Immature natural killer cell (primary cell): ENCODE measurements around the gene KLRC3. TPM values are rescaled to one million over a fixed set of nuclear protein-coding genes. Genes with fewer than 3 reads are reported as not detected.
A peak's percentile ranks its signal among the peaks of the same experiment; 100 is the strongest.
"Not testable (repeated sequence)": the region's sequence is repeated elsewhere in the genome, so short reads cannot be mapped to it uniquely, and the experiment has no call there.

ENCODE experiments used
- DNase-seq, 3 donors: peaks; one replicate each; pipeline ENCODE4 v3.0.0; 2022; ENCODE audit warnings: mixed read lengths in 1 of 3
- H3K27ac Mint-ChIP-seq, 6 donors: one replicate each; pipeline ENCODE4 v1.8.0; 2020; ENCODE audit warnings: mixed read lengths in 6 of 6, mild to moderate bottlenecking in 5 of 6, inconsistent platforms in 4 of 6, moderate library complexity in 3 of 6
- H3K27me3 Mint-ChIP-seq, 3 donors: one replicate each; pipeline ENCODE4 v1.8.0; 2020 to 2021; ENCODE audit warnings: low read depth in 3 of 3, mild to moderate bottlenecking in 3 of 3, mixed read lengths in 3 of 3, moderate library complexity in 3 of 3, inconsistent platforms in 1 of 3
- H3K36me3 Mint-ChIP-seq, 3 donors: one replicate each; pipeline ENCODE4 v1.8.0; 2020; ENCODE audit warnings: mixed read lengths in 3 of 3, inconsistent platforms in 2 of 3, mild to moderate bottlenecking in 2 of 3
- H3K4me1 Mint-ChIP-seq, 2 donors: one replicate each; pipeline ENCODE4 v1.8.0; 2020; ENCODE audit warnings: inconsistent platforms in 2 of 2, mild to moderate bottlenecking in 2 of 2, mixed read lengths in 2 of 2, moderate library complexity in 1 of 2
- H3K4me3 Mint-ChIP-seq, 5 donors: one replicate each; pipeline ENCODE4 v1.8.0; 2020; ENCODE audit warnings: mild to moderate bottlenecking in 5 of 5, mixed read lengths in 5 of 5, inconsistent platforms in 3 of 5, moderate library complexity in 3 of 5
- H3K9me3 Mint-ChIP-seq, 6 donors: one replicate each; pipeline ENCODE4 v1.8.0; 2020; ENCODE audit warnings: mild to moderate bottlenecking in 6 of 6, mixed read lengths in 6 of 6, inconsistent platforms in 4 of 6, moderate library complexity in 3 of 6
- polyA plus RNA-seq, 3 donors: library from polyadenylated mRNA; unstranded; fragments of 300-500 nt; fragmentation: Illumina TruSeq; gene quantifications; one replicate each; pipeline ENCODE4 v1.2.3, GENCODE V29; 2021

Gene KLRC3
- polyA plus RNA-seq, 3 donors from 2014 or later, result 27.6 to 59.0 (median 28.4) TPM

DNA sequence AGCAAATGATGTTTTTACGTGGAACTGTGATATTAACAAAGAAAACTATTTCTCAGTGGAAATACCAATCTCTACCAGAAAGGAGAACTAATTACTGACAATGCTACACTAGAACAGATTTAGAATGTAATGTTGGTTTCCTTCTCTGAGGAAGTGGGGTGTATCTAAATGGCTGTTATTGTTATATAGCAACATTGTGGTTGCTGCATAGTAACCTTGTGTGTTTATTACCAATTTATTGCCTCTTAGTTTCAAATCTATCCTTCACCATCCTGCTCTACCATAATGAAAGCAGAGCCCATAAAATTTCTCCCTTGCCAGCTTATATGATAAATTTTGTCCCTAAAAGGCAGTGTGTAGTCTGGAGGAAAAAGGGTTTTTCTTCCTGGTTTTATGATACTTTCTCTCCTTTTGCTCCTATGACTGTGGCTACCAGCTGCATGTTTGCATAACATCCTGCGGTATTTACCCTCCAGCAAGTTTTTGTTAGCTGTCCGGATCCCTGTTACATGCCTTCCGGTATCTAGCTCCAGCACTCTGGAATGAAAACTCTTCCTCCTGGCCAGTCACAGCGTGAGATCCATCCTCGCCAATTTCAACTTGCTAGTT is 24.9 kb downstream of the KLRC3 start:
- Mint-ChIP-seq H3K27ac (peak overlapping the region; percentile 89 to 99 (median 96)), H3K4me3 (peak overlapping the region; percentile 64 to 82 (median 73)), H3K36me3 (peaks cover 8 to 18% (median 10%) of the 10 kb centered on the region in 3 donors), H3K9me3 (no peaks in the 10 kb centered on the region), H3K27me3 (peaks cover 4 to 18% (median 7%) of the 10 kb centered on the region in 3 donors), H3K4me1 (peaks cover 80 to 97% of the 10 kb centered on the region in 2 donors)
- DNase-seq, result peak; percentile 74 to 83 (median 83)

DNA sequence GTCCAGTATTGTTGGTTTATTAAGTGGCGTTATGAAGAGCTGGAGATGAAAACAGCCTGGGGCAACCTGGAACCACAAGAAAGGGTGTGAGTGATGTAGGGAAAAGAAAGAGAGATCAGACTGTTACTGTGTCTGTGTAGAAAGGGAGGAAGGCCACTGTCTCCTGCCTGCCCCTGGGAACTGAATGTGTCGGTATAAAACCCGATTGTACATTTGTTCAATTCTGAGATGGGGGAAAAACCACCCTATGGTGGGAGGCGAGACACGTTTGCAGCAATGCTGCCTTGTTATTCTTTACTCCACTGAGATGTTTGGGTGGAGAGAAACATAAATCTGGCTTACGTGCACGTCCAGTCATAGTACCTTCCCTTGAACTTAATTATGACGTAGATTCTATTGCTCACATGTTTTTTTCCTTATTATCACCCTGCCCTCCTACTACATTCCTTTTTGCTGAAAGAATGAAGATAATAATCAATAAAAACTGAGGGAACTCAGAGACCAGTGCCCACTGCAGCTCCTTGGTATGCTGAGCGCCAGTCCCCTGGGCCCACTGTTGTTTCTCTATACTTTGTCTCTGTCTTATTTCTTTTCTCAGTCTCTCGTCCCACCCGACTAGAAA is 25.8 kb downstream of the KLRC3 start:
- DNase-seq, result peak; percentile 61 to 66 (median 66)
- H3K9me3 Mint-ChIP-seq, result not testable (repeated sequence)
- peak overlapping the region; percentile 64 to 82 (median 73) for H3K4me3 Mint-ChIP-seq
- H3K4me1 Mint-ChIP-seq, result peaks cover 81 to 97% of the 10 kb centered on the region in 2 donors
- peaks cover 4 to 18% (median 6%) of the 10 kb centered on the region in 3 donors for H3K27me3 Mint-ChIP-seq
- peak overlapping the region; percentile 89 to 99 (median 96) for H3K27ac Mint-ChIP-seq
- peaks cover 3 to 15% (median 8%) of the 10 kb centered on the region in 3 donors for H3K36me3 Mint-ChIP-seq

- Mint-ChIP-seq H3K27ac (peak overlapping the region; percentile 89 to 99 (median 96)), H3K4me1 (peaks cover 74 to 84% of the 10 kb centered on the region in 2 donors), H3K36me3 (peaks cover 6 to 22% (median 17%) of the 10 kb centered on the region in 3 donors), H3K9me3 (peaks cover 0 to 1% (median 0%) of the 10 kb centered on the region in 6 donors), H3K27me3 (peaks cover 6 to 20% (median 6%) of the 10 kb centered on the region in 3 donors), H3K4me3 (peak overlapping the region; percentile 25 to 82 (median 46))
- no peak for DNase-seq
These were observed 27.1 kb downstream of the KLRC3 start for GRCh38 chr12:10393291-10393690.

- Mint-ChIP-seq H3K27me3 (peaks cover 6 to 13% (median 6%) of the 10 kb centered on the region in 3 donors), H3K4me3 (peak overlapping the region; percentile 69 to 86 (median 82)), H3K4me1 (peaks cover 66 to 75% of the 10 kb centered on the region in 2 donors), H3K27ac (peak overlapping the region; percentile 89 to 99 (median 96)), H3K36me3 (peaks cover 8 to 19% (median 19%) of the 10 kb centered on the region in 3 donors), H3K9me3 (peaks cover 0 to 1% (median 0%) of the 10 kb centered on the region in 6 donors)
- peak; percentile 79 to 83 (median 81) for DNase-seq
These were observed 27.9 kb downstream of the KLRC3 start for GRCh38 chr12:10392394-10392930.

GRCh38 chr12:10390991-10391390 is 29.4 kb downstream of the KLRC3 start:
- Mint-ChIP-seq H3K27ac (peak overlapping the region; percentile 75 to 95 (median 85)), H3K4me3 (peak overlapping the region; percentile 40 to 58 (median 49)), H3K36me3 (peaks cover 19 to 32% (median 31%) of the 10 kb centered on the region in 3 donors), H3K4me1 (peaks cover 59 to 61% of the 10 kb centered on the region in 2 donors)
- H3K27me3 Mint-ChIP-seq, DNase-seq, H3K9me3 Mint-ChIP-seq: not testable (repeated sequence)

DNA sequence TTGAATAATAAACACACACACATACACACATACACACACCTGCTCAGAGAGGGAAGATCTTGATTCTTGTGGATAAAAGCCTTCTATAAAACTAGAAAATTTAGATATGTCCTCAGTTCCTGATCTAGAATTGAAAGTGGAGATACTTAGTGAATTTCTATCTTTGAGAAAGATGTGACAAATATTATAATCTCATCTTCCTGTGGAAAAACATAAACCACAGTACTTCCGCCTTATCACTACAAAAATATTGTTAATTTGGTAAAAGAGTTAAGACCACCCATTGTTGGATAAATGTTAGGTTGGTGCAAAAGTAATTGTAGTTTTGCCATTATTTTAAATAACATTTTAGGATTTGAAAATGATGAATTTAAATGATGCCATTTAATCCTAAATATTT is 30.5 kb downstream of the KLRC3 start, which contains the start of gene KLRK1:
Gene KLRK1 (minus strand): TSS at position 138 of the 400 bp plus-strand sequence. CDS start 1,231 bp downstream, outside the sequence.
- Mint-ChIP-seq H3K4me3 (peak within 1 kb of the TSS; percentile 88 to 97 (median 93)), H3K4me1 (peaks cover 50 to 58% of the 10 kb centered on the region in 2 donors), H3K27me3 (peaks cover 4 to 8% (median 4%) of the 10 kb centered on the region in 3 donors), H3K27ac (peak within 1 kb of the TSS; percentile 90 to 96 (median 93)), H3K9me3 (peaks cover 0 to 1% (median 0%) of the 10 kb centered on the region in 6 donors), H3K36me3 (peaks cover 28 to 43% (median 40%) of the 10 kb centered on the region in 3 donors)
- no peak for DNase-seq

DNA sequence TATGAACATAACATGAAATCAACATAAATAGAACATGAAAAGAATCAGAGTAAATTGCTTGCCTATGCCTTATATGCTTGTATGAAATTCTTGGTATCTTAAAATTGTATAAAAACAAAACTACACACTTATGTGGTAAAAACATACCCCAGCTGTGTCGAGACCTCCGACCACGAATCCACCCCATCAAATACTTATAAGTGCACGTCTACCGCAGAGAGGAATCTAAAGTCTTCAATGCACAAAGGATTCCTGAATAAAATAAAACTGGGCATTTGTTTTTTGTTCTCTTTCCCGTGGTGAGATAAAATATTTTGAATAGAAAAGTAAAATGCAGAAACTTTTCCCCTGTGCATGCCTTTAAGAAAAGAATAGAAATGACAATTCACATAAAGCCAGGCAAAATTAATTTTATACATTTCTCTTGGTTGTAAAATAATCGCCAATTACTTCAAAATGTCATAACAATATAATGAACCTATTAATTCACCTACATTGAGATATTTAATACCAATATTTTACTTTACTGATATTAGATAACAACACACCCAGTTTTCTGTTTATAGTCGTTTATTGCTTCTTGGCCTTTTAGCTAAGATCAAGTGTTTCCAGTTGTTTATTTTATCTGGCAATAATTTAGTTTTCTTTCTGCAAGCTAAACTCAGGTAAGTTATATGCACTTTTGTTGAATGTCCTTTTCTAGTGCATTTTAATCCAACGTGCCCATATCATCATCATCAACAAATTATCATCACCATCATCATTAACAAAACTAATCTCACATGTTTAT is 31.6 kb downstream of the KLRC3 start:
- H3K9me3 Mint-ChIP-seq, result peaks cover 0 to 1% (median 0%) of the 10 kb centered on the region in 6 donors
- H3K27ac Mint-ChIP-seq, result peak overlapping the region; percentile 90 to 96 (median 93)
- H3K4me3 Mint-ChIP-seq, result peak overlapping the region; percentile 88 to 97 (median 93)
- no peak for DNase-seq
- peaks cover 39 to 54% (median 49%) of the 10 kb centered on the region in 3 donors for H3K36me3 Mint-ChIP-seq
- H3K27me3 Mint-ChIP-seq, result peaks cover 2 to 8% (median 4%) of the 10 kb centered on the region in 3 donors
- H3K4me1 Mint-ChIP-seq, result peaks cover 39 to 59% of the 10 kb centered on the region in 2 donors

DNA sequence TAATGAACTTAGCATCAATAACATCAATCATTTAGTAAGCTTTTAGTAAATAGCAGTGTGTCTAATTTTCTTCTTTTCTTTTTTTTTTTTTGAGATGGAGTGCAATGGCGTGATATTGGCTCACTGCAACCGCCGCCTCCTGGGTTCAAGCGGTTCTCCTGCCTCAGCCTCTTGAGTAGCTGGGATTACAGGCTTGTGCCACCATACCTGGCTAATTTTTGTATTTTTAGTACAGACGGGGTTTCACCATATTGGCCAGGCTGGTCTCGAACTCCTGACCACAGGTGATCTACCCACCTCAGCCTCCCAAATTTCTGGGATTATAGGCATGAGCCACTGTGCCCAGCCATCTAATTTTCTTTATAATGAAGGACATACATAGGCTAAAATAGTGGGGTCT is 32.9 kb downstream of the KLRC3 start:
- Mint-ChIP-seq H3K36me3 (peaks cover 51 to 66% (median 61%) of the 10 kb centered on the region in 3 donors), H3K27ac (peak overlapping the region; percentile 87 to 96 (median 92)), H3K4me3 (peak overlapping the region; percentile 88 to 97 (median 93)), H3K4me1 (peaks cover 26 to 58% of the 10 kb centered on the region in 2 donors)
- not testable (repeated sequence) for DNase-seq, H3K9me3 Mint-ChIP-seq, H3K27me3 Mint-ChIP-seq

DNA sequence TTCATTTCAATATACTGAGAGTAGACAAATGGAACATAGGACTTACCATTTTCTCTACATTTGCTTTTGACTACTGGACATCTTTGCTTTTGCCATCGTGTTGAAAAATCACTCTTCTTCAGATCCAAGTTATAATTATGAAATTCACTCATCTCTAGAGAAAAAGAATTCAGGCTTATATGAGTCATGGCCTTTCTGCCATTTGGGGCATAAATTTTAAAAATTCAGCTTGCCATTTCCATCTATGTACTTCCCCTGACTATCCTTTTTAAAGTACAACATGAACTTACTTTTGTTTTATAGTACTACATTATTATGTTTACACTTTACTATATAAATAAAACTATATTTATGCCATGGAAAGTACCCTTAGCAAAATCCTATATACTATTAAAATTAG is 33.5 kb downstream of the KLRC3 start:
- DNase-seq, result no peak
- H3K36me3 Mint-ChIP-seq, result peaks cover 51 to 72% (median 63%) of the 10 kb centered on the region in 3 donors
- H3K9me3 Mint-ChIP-seq, result peaks cover 0 to 1% (median 0%) of the 10 kb centered on the region in 6 donors
- H3K27ac Mint-ChIP-seq, result peak overlapping the region; percentile 90 to 96 (median 93)
- H3K4me3 Mint-ChIP-seq, result peak overlapping the region; percentile 88 to 97 (median 93)
- peaks cover 19 to 58% of the 10 kb centered on the region in 2 donors for H3K4me1 Mint-ChIP-seq
- peaks cover 2 to 4% (median 4%) of the 10 kb centered on the region in 3 donors for H3K27me3 Mint-ChIP-seq

GRCh38 chr12:10385166-10385613 is 35.2 kb downstream of the KLRC3 start:
- H3K36me3 Mint-ChIP-seq, result peaks cover 62 to 87% (median 78%) of the 10 kb centered on the region in 3 donors
- H3K27me3 Mint-ChIP-seq, result peaks cover 2 to 9% (median 4%) of the 10 kb centered on the region in 3 donors
- DNase-seq, result no peak
- peak overlapping the region; percentile 89 to 99 (median 94) for H3K27ac Mint-ChIP-seq
- peak overlapping the region; percentile 88 to 97 (median 93) for H3K4me3 Mint-ChIP-seq
- peaks cover 6 to 65% of the 10 kb centered on the region in 2 donors for H3K4me1 Mint-ChIP-seq
- peaks cover 0 to 1% (median 0%) of the 10 kb centered on the region in 6 donors for H3K9me3 Mint-ChIP-seq

- H3K4me1 Mint-ChIP-seq, result peaks cover 0 to 69% of the 10 kb centered on the region in 2 donors
- peaks cover 68 to 86% (median 75%) of the 10 kb centered on the region in 3 donors for H3K36me3 Mint-ChIP-seq
- peak overlapping the region; percentile 89 to 99 (median 94) for H3K27ac Mint-ChIP-seq
- H3K9me3 Mint-ChIP-seq, result peaks cover 0 to 1% (median 0%) of the 10 kb centered on the region in 6 donors
- peak overlapping the region; percentile 88 to 97 (median 93) for H3K4me3 Mint-ChIP-seq
- no peak for DNase-seq
- H3K27me3 Mint-ChIP-seq, result peaks cover 1 to 10% (median 6%) of the 10 kb centered on the region in 3 donors
These were observed 36.2 kb downstream of the KLRC3 start for GRCh38 chr12:10384191-10384590.

DNA sequence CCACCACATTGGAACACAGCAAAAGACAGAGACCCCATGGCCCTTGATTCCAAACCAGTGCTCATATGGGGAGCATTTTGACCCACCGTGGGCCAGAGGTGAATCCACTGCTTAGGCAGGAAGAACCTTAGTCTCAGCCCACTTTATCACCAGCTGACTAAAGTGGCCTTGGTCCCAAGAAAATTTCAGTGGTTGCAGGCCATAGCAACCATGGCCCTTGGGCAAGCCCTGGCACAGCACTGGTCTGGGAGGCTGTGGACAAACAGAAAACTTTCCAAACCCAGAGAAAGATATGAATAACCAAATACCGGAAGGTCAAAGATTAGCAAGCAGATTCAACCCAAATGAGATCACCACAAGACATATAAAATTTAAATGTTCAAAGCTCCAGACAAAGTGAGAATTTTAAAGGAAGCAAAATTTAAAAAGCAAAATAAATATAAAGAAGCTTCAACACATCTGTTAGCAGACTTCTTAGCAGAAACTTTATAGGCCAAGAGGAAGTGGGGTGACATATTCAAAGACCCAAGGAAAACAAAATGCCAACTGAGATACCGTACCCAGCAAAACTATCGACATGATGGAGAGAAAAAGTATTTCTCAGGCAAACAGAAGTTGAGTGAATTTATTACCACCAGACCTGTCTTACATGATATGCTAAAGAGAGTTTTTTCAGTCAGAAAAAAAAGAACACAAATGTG is 38.3 kb downstream of the KLRC3 start:
- Mint-ChIP-seq H3K4me3 (peak overlapping the region; percentile 88 to 97 (median 93)), H3K9me3 (peaks cover 0 to 1% (median 0%) of the 10 kb centered on the region in 6 donors), H3K27ac (peak overlapping the region; percentile 89 to 99 (median 94)), H3K27me3 (peaks cover 0 to 8% (median 2%) of the 10 kb centered on the region in 3 donors), H3K4me1 (peaks cover 0 to 85% of the 10 kb centered on the region in 2 donors), H3K36me3 (peaks cover 73 to 88% (median 76%) of the 10 kb centered on the region in 3 donors)
- DNase-seq, result no peak
